Measurements from ENCODE around the gene MARCHF6.
"Not testable (repeated sequence)": the region's sequence is repeated elsewhere in the genome, so short reads cannot be mapped to it uniquely, and the experiment has no call there.

The MARCHF6 gene

GRCh38 chr5:10348258-10348657, 5.2 kb upstream of the MARCHF6 start:
- FAIRE-seq = no peak
- DNase-seq (ENCODE audit: low spot score) = no peak

GRCh38 chr5:10351199-10351905, 2.1 kb upstream of the MARCHF6 start:
- FAIRE-seq (no peak), DNase-seq (ENCODE audit: low spot score) (peak; percentile 60)

- FAIRE-seq (no peak), DNase-seq (ENCODE audit: low spot score) (no peak)
Measured at GRCh38 chr5:10351919-10352318, 1.6 kb upstream of the MARCHF6 start.

GRCh38 chr5:10352430-10353240, 860 bp upstream of the MARCHF6 start:
- FAIRE-seq = no peak
- no peak for DNase-seq (ENCODE audit: low spot score)

GRCh38 chr5:10354048-10354872, 765 bp downstream of the MARCHF6 start:
- DNase-seq (ENCODE audit: low spot score) (peak; percentile 39), FAIRE-seq (no peak)

GRCh38 chr5:10355071-10355889, 1.8 kb downstream of the MARCHF6 start:
- DNase-seq (ENCODE audit: low spot score) = peak; percentile 25
- FAIRE-seq = peak; percentile 62

- DNase-seq (ENCODE audit: low spot score) (no peak), FAIRE-seq (no peak)
Measured at GRCh38 chr5:10358999-10359398, 5.5 kb downstream of the MARCHF6 start.

GRCh38 chr5:10360686-10361085, 7.2 kb downstream of the MARCHF6 start:
- DNase-seq (ENCODE audit: low spot score) (no peak), FAIRE-seq (no peak)

GRCh38 chr5:10363519-10364185, 10.2 kb downstream of the MARCHF6 start:
- DNase-seq (ENCODE audit: low spot score) = no peak
- no peak for FAIRE-seq

- no peak for FAIRE-seq
- no peak for DNase-seq (ENCODE audit: low spot score)
Measured at GRCh38 chr5:10364186-10364689, 10.7 kb downstream of the MARCHF6 start.

GRCh38 chr5:10365782-10366181, 12.3 kb downstream of the MARCHF6 start:
- FAIRE-seq (no peak), DNase-seq (ENCODE audit: low spot score) (no peak)

- DNase-seq (ENCODE audit: low spot score) (no peak), FAIRE-seq (no peak)
Measured at GRCh38 chr5:10366310-10367272, 13.1 kb downstream of the MARCHF6 start.

- DNase-seq (ENCODE audit: low spot score) (no peak), FAIRE-seq (no peak)
Measured at GRCh38 chr5:10367579-10367978, 14.1 kb downstream of the MARCHF6 start.

- DNase-seq (ENCODE audit: low spot score) = no peak
- FAIRE-seq = no peak
Measured at GRCh38 chr5:10370931-10371330, 17.4 kb downstream of the MARCHF6 start.

- not testable (repeated sequence) for FAIRE-seq; DNase-seq (ENCODE audit: low spot score)
Measured at GRCh38 chr5:10371369-10371768, 17.9 kb downstream of the MARCHF6 start.

- FAIRE-seq = no peak
Measured at GRCh38 chr5:10372726-10373709, 19.5 kb downstream of the MARCHF6 start.

GRCh38 chr5:10374046-10375022, 20.8 kb downstream of the MARCHF6 start:
- FAIRE-seq = no peak
- DNase-seq (ENCODE audit: low spot score) = no peak

More at GRCh38 chr5:10372726-10373709, 19.5 kb downstream of the MARCHF6 start:
- no peak for DNase-seq (ENCODE audit: low spot score)

Measured in RCC 7860 (cell line).